Activated naive CD8-positive, alpha-beta T cell (primary cell): ENCODE measurements around the gene RHO.

Experiments used
- H3K27ac Mint-ChIP-seq: one replicate; pipeline ENCODE4 v1.8.0; 2021; ENCODE audit warnings: mixed read lengths
- H3K27me3 Mint-ChIP-seq: one replicate; pipeline ENCODE4 v1.8.0; 2021; ENCODE audit warnings: mixed read lengths
- H3K36me3 Mint-ChIP-seq: one replicate; pipeline ENCODE4 v1.8.0; 2021; ENCODE audit warnings: mixed read lengths
- H3K4me1 Mint-ChIP-seq: one replicate; pipeline ENCODE4 v1.8.0; 2021; ENCODE audit warnings: low read depth, mixed read lengths
- H3K4me3 Mint-ChIP-seq: one replicate; pipeline ENCODE4 v1.8.0; 2021; ENCODE audit warnings: mild to moderate bottlenecking, mixed read lengths
- H3K9me3 Mint-ChIP-seq: one replicate; pipeline ENCODE4 v1.8.0; 2021; ENCODE audit warnings: low read depth, mixed read lengths

RHO gene

DNA sequence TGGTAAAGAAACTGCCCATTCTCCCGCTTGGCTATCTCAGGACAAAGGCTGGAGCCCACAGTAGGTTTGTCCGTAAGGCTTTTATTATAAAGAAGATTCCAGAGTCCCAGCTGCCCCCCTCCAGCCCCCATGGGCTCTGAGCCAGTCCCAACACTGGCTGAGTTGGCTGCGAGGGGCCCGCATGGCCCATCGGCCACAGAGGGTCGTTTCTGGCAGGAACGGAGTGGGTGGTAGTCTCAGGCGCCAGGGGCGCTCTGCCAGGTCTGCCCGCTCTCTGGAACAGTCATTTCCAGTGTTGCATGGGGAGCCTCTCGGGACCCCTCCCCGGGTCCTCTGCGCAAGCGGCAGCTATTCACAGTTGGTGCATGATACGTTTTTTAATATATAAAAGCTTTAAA lies 26.7 kb downstream of the RHO start:
- Mint-ChIP-seq H3K4me1 (peaks cover 10% of the 10 kb centered on the region), H3K27me3 (no peaks in the 10 kb centered on the region), H3K36me3 (no peaks in the 10 kb centered on the region), H3K9me3 (no peaks in the 10 kb centered on the region), H3K27ac (no peak overlapping the region), H3K4me3 (no peak overlapping the region)

DNA sequence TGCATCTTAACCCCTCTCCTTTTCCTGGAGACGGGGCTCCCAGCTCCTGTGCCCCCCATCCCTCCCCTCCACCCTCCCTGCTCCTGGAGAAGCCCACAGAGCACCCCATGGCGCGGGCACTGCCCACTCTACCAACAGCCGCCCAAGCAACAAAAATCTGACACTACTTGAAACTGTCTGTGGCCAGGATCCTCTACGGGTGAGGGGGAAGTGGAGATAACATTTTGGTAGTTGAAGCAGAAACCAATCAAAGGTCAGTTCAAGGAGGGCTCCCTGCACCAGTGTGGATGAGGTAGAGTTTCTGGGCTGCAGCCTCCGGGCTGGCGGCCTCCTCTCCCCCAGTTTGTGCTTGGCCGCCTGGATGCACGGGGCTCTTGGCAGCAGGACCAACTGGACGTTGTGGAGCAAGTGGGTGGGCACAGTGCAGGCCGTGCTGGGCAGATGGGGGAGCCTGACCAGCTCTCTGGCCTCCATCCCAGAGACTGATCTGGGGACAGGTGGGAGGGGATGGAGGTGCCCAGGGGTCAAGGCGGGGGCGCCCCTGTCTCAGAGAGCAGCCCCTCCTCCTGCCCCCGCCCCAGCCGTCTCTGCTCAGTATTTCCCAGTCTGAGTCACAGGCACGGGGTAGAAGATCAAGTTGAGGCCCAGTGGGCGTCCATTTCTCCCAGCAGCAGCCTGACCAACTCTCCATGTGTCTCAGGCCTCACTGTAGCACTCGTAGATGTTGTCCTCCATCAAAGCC lies 27.3 kb downstream of the RHO start:
- no peaks in the 10 kb centered on the region for H3K27me3 Mint-ChIP-seq
- H3K27ac Mint-ChIP-seq, result no peak overlapping the region
- H3K9me3 Mint-ChIP-seq, result no peaks in the 10 kb centered on the region
- H3K4me3 Mint-ChIP-seq, result no peak overlapping the region
- H3K36me3 Mint-ChIP-seq, result no peaks in the 10 kb centered on the region
- peaks cover 10% of the 10 kb centered on the region for H3K4me1 Mint-ChIP-seq

DNA sequence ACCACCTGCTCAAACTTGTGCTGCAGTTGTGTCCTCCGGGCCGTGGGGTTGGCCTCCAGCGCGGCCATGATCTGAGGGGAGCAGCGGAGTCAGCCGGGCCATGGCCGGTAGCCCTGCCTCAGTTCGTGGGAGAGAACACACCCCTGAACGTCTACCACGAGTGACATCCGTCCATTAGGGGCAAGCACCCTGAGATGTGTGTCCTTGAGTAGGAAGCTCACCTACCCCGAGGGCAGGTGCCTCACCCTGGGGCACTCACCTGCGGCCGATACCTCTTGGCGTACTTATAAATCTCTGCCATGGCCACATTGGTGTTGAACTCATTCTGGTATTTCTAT lies 27.9 kb downstream of the RHO start:
- Mint-ChIP-seq H3K4me1 (peaks cover 10% of the 10 kb centered on the region), H3K36me3 (no peaks in the 10 kb centered on the region), H3K27ac (no peak overlapping the region), H3K27me3 (no peaks in the 10 kb centered on the region), H3K9me3 (no peaks in the 10 kb centered on the region), H3K4me3 (no peak overlapping the region)

DNA sequence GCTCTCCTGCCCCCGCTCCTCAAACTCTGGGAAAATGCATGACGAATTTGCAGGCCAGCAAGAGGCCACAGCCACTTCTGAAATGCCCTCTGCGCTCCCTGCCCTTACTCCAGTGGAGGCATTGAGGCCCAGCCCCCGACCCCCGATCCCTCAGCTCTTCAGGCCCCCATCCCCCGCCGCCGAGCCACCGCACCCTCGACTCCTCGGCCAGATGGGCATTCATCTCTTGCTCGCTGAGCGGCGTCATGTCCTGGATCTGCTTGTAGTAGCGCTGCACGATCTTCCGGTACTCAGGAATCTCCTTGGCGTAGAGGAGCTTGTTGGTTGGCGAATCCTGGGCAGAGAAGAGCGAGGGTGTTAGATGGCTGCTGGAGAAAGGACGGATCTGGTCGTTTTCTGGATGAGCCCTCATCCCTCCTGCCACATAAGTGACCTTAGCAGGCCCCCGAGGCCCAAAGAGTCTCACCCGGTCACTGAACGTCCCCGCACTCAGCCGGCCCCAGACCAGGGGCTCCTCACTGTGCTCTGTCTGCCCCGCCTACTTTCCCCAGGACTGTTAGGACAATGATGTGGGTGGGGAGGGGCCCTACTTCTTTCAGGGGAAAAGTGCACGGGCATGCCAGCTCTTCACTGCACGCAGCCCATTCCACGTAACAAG lies 28.6 kb downstream of the RHO start:
- Mint-ChIP-seq H3K9me3 (no peaks in the 10 kb centered on the region), H3K27me3 (no peaks in the 10 kb centered on the region), H3K4me1 (peaks cover 10% of the 10 kb centered on the region)

DNA sequence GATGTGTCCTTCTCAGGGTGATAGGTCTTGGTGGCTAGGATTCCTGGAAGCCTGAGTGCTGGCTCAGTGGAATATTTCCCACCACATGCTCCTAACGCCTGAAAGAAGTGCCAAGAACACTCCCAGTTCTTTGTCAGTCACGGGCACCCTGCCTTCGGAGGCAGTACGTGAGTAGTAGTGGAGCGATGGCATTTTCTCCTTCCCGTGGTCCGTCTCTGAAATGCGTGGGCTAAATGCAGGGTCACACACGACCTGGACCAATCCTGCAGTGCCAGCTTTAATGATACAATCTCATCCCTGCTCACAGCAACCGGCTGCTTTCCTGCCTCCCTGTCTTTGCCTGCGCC lies 29.1 kb downstream of the RHO start:
- no peaks in the 10 kb centered on the region for H3K36me3 Mint-ChIP-seq
- H3K27ac Mint-ChIP-seq, result no peak overlapping the region
- no peaks in the 10 kb centered on the region for H3K27me3 Mint-ChIP-seq
- no peaks in the 10 kb centered on the region for H3K9me3 Mint-ChIP-seq
- H3K4me3 Mint-ChIP-seq, result no peak overlapping the region
- peaks cover 10% of the 10 kb centered on the region for H3K4me1 Mint-ChIP-seq

More for the DNA sequence above, 28.6 kb downstream of the RHO start:
- Mint-ChIP-seq H3K36me3 (no peaks in the 10 kb centered on the region), H3K4me3 (no peak overlapping the region), H3K27ac (no peak overlapping the region)

DNA sequence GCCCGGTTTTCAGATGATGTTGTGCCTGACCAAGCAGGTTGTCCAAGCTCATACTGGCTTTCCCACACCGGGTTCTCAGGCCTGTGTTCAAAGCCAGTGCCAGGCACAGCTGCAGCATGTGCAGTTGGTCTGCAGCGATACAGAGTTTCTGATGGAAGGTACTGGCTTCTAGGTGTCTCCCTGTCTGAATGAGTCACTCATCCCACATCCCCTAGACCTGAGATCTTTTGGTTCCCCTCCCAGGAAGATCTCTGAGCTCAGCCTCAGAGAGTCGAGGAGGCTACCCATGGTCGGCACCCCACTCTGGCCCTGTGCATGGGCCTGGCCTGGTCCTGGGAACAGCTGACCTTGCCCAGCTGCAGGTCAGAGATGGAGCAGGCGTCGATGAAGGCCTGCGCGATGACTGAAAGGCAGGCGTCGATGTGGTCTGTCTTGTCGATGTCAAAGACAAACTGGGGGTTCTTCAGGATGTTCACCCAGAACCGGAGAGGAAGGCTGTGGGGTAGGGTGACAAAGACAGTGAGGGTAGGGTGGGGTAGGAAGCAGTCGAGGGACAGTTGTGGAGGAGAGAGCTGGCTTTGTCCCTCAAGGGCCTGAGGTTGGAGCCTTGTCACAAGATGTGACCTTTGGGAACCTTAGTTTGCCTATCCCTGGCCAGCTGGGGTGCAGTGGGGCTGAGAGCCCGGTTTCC lies 29.8 kb downstream of the RHO start:
- Mint-ChIP-seq H3K27ac (no peak overlapping the region), H3K36me3 (no peaks in the 10 kb centered on the region), H3K9me3 (no peaks in the 10 kb centered on the region), H3K4me1 (peaks cover 10% of the 10 kb centered on the region), H3K27me3 (no peaks in the 10 kb centered on the region), H3K4me3 (no peak overlapping the region)

DNA sequence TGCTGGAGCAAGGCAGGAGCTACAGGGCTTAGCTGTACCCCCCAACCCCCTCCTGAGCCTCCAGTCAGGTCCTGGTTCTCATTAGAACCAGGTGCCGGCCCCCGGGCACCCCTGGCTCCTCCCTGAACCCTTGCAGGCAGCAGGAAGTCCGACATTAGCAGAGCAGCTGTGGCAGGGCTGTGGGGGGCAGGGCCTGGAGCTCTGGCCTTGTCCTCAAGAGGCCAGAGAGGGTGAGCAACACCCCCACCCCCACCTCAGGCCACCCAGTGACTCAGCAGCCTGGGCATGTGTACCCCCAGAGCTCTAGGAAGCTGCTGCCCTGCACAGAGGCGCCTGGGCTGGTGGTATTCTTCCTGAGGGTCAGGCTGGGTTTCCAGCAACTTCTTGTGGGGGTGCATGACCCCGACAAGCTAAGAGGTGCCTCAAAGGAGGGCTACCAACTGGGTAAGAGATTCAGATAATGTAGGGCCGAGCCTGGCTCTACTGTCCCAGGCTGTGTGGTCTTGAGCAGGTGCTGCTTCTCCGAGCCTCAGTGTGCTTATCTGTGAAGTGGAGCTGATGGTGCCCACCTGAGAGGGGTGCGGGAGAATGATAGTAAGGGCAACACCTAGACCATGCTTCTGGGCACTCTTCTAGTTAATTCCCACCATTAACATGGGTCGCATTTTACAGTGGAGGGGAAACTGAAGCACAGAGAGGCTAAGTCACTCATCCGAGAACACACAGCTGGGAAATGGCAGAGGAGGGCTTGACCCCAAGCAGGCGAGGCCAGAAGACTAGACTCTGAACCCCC lies 30.5 kb downstream of the RHO start:
- peaks cover 5% of the 10 kb centered on the region for H3K4me1 Mint-ChIP-seq
- H3K27me3 Mint-ChIP-seq, result no peaks in the 10 kb centered on the region
- no peaks in the 10 kb centered on the region for H3K36me3 Mint-ChIP-seq
- no peak overlapping the region for H3K4me3 Mint-ChIP-seq
- no peaks in the 10 kb centered on the region for H3K9me3 Mint-ChIP-seq
- H3K27ac Mint-ChIP-seq, result no peak overlapping the region

DNA sequence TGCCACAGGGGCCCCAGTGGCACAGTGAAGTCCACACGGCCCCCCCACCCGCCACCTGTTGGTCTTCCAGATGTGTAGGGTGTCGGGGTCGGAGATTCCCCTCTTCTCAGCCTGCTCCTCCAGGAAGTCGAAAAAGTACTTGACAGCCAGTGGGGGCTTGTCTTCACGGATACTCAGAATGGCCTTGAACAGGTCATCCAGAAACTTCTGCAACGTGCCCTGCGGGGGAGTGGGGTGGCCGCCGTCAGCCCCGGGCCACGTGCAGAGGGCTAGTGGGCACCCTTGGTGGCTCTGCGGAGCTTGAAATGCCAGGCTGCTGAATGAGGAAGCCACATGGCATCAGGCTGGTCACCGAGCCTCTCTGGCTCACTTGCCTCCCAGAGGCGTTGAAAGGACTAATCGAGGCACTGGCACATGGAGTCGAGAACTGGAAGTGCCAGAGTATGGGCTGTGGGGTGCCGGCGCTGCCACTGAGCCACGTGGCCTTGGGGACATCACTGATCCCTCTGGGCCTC lies 31.2 kb downstream of the RHO start:
- no peak overlapping the region for H3K27ac Mint-ChIP-seq
- no peaks in the 10 kb centered on the region for H3K36me3 Mint-ChIP-seq
- no peaks in the 10 kb centered on the region for H3K4me1 Mint-ChIP-seq
- no peaks in the 10 kb centered on the region for H3K9me3 Mint-ChIP-seq
- H3K4me3 Mint-ChIP-seq, result no peak overlapping the region
- H3K27me3 Mint-ChIP-seq, result no peaks in the 10 kb centered on the region

DNA sequence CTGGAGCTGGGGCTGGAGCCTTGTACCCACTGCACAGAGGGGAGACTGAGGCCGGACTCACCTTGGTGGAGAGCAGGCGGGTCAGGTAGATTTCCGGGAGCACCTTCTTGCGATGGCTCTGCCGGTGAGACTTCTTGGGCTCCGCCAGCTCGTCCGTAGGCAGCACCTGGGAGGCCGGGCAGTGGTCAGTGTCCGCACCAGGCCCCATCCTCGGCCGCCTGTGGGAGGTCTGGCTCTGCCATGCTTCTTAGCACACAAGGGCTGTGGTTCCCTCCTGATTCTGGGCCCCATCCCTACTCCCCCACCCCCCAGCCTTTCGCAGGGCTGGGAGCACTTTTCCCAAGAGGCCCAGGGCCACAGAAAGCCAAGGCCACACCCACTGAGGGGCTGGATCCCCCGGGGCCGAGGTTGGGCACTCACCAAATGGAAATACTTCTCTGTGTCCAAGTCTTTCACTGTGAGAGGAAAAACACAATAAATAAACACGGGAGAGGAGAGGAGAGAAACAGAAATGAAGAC lies 31.9 kb downstream of the RHO start:
- H3K27ac Mint-ChIP-seq, result no peak overlapping the region
- H3K27me3 Mint-ChIP-seq, result no peaks in the 10 kb centered on the region
- H3K4me1 Mint-ChIP-seq, result no peaks in the 10 kb centered on the region
- H3K9me3 Mint-ChIP-seq, result no peaks in the 10 kb centered on the region
- H3K36me3 Mint-ChIP-seq, result no peaks in the 10 kb centered on the region
- H3K4me3 Mint-ChIP-seq, result no peak overlapping the region

DNA sequence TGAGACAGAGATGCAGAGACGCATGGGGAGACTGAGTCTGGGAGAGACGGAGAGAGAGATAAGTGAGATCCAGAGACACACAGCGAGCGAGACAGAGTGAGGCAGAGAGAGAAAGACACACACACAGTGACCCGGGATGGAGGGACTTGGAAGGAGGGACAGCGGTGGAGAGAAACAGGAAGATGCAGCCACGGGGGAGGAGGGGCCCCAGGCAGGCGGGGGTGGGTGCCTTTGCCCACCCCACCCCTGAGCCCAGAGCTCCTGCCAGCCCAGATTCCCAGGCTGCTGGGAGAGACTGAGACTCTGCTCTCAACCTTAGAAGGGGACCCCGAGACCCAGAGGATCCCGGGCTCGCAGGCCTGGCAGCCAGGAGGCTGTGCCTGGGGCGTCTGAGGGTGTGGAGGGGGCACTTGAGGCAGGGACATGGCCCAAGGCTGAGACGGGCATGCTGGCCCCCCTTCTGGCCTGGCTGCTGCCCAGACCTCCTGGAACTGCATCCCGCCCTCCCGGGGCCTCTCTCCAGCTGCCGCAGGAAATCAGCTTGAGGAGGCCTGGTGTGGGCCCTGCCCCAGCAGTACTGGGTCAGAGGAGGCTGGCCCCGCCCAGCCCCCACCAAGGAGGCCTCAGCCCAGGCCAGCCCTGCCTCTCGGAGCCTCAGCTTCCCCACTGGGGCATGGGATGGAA lies 32.6 kb downstream of the RHO start:
- Mint-ChIP-seq H3K4me3 (no peak overlapping the region), H3K4me1 (no peaks in the 10 kb centered on the region), H3K36me3 (no peaks in the 10 kb centered on the region), H3K27me3 (no peaks in the 10 kb centered on the region), H3K27ac (no peak overlapping the region), H3K9me3 (no peaks in the 10 kb centered on the region)

DNA sequence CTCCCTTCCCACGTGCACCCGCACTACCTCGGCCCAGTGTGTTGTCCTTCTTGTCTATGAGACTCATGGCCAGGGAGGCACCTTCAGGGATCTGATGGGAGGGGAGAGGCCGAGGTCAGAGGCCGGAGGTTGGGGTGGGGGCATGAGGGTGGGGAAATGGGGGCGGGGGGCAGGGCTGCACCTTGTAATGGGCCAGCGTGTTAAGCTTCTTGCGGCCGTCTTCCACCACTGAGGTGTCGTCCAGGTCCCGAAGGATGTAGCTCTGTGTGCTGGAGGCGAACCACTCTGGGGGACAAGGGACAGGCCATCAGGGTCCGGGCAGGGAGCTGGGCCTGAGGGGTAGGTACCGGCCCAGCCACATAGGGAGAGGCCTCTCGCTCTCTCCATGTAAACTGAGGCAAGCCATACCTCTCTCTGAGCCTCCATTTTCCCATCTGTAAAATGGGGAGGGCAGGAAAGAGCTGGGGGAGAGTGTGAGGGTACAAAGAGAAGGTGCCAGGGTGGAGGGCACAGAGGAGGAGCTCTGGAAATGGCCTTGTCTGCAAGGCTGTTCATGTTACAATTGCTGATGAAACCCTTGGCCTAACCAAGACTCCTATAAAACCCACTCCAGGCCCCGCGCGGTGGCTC lies 33.3 kb downstream of the RHO start:
- no peaks in the 10 kb centered on the region for H3K4me1 Mint-ChIP-seq

DNA sequence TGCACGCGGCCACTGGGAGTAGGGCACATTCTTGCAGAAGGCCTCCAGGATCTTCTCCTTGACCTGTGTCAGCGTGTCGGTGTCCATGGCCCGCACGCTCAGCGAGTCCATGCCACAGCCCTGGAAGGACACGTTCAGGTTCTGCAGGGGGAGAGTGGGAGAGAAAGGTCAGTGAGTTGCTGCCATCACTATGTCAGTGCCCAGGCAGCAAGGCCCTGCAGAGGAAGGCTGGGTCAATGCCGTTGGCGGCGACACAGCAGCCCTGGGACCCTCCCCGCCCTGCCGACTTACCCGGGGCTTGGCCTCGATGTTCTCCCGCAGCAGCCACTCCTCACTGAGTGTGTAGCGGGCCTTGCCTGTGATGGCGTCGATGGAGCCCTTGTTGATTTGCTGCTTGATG lies 34.4 kb downstream of the RHO start:
- no peaks in the 10 kb centered on the region for H3K27me3 Mint-ChIP-seq
- H3K4me3 Mint-ChIP-seq, result no peak overlapping the region
- H3K27ac Mint-ChIP-seq, result no peak overlapping the region
- H3K36me3 Mint-ChIP-seq, result no peaks in the 10 kb centered on the region
- no peaks in the 10 kb centered on the region for H3K9me3 Mint-ChIP-seq
- H3K4me1 Mint-ChIP-seq, result no peaks in the 10 kb centered on the region

More for the DNA sequence above, 33.3 kb downstream of the RHO start:
- H3K27ac Mint-ChIP-seq, result no peak overlapping the region
- H3K9me3 Mint-ChIP-seq, result no peaks in the 10 kb centered on the region
- H3K27me3 Mint-ChIP-seq, result no peaks in the 10 kb centered on the region
- no peaks in the 10 kb centered on the region for H3K36me3 Mint-ChIP-seq
- H3K4me3 Mint-ChIP-seq, result no peak overlapping the region

DNA sequence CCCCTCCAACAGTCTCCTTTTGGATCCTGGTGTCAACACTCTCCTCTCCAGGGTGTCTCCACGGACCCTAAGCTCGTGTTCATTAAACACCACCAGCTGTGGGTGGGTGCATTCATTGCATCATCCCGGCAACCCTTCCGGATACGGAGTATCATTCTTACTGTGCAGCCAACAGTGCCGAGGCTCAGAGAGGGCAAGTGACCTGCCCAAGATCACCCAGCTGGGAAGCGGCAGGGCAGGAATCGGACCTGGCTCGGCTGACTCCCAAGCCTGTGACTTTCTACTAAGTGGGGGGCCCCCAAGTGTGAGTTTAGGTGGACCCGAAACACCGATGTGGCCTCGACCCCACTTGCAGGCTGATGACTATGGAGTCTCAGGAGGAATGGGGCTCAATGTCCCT lies 34.9 kb downstream of the RHO start:
- H3K4me3 Mint-ChIP-seq, result no peak overlapping the region

More for the DNA sequence above, 34.9 kb downstream of the RHO start:
- no peaks in the 10 kb centered on the region for H3K27me3 Mint-ChIP-seq
- H3K4me1 Mint-ChIP-seq, result no peaks in the 10 kb centered on the region
- H3K27ac Mint-ChIP-seq, result no peak overlapping the region
- H3K9me3 Mint-ChIP-seq, result no peaks in the 10 kb centered on the region
- H3K36me3 Mint-ChIP-seq, result no peaks in the 10 kb centered on the region
